GM12801 (cell line): Measurements from ENCODE around the gene CAPRIN1.

Source experiments
- TF ChIP-seq, protein P1 (sequence below): IDR thresholded peaks from one replicate; pipeline ENCODE4 v1.5.1; 2011; ENCODE audit warnings: control low read depth; ENCODE audit not compliant: insufficient read length; ENCODE audit errors: extremely low read depth

CAPRIN1 gene

DNA sequence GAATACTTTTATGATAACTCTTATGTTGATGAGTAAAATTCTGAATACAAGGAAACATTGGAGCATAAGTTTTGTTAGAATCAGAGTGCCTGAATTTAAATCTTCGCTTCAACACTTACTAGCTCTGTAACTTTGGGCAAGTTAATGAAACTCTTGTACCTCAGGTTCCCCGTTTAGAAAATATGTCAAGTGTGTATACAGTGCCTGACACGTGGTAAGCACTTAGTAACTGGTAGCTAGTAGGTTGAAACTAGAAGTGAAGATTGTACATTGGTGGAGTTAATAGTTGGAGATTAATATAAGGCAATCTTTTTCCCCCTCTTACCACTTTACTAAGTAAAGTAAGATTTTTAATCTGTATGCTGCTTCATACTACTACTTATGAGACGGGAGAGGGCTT lies 29.1 kb downstream of the CAPRIN1 start:
- TF ChIP-seq, protein P1, sequence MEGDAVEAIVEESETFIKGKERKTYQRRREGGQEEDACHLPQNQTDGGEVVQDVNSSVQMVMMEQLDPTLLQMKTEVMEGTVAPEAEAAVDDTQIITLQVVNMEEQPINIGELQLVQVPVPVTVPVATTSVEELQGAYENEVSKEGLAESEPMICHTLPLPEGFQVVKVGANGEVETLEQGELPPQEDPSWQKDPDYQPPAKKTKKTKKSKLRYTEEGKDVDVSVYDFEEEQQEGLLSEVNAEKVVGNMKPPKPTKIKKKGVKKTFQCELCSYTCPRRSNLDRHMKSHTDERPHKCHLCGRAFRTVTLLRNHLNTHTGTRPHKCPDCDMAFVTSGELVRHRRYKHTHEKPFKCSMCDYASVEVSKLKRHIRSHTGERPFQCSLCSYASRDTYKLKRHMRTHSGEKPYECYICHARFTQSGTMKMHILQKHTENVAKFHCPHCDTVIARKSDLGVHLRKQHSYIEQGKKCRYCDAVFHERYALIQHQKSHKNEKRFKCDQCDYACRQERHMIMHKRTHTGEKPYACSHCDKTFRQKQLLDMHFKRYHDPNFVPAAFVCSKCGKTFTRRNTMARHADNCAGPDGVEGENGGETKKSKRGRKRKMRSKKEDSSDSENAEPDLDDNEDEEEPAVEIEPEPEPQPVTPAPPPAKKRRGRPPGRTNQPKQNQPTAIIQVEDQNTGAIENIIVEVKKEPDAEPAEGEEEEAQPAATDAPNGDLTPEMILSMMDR = no peak

DNA sequence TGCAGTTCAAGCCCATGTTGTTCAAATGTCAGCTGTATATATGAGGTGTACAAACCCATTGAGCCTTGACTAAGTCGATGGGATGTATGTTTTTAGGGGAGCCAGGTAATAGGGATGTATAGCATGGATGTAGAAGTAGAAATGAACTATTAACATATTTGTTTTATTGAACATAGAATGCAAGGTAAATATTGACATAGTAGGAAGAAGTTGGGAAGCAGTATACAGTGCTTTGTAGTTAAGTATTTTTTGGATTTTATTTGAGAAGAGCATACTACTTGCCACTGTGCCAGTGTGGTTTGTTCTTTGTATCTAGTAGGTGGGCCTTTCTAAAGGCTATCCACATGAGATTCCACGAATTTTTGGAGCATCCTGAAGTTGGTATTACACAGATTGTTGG lies 33.1 kb downstream of the CAPRIN1 start:
- TF ChIP-seq, protein P1 = no peak

DNA sequence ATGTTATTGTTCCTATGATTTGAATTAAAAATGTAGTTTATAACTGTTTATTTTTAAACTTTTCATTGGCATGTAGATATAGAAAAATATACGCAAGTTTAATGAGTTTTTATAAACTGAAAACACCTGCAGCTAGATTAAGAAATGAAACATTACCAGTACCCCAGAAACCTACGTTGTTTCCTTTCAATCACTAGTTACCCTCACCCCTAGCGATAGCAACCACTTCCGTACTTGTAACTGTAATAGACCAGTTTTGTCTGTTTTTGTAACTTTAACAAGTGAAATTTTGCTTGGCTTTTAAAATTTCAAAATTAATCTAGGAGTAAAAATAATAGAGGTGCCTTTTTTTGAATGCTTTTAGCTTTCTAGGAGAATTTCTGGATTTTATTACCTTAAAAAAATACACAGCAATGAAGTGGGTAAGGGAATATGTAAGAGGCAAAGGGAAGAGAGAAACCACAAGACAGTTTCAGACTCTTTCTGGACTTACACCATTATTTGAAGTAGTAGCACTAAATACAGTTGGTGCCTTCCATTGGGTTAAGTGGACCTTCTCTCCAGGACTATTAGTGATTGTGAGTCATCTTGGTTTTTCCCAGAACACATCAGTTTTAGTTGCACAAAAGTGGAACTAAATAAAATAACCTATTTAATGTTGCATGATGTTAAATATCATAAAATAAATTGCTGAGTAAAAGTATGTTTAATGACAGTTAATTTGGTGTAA lies 35.2 kb downstream of the CAPRIN1 start:
- TF ChIP-seq, protein P1 = no peak

DNA sequence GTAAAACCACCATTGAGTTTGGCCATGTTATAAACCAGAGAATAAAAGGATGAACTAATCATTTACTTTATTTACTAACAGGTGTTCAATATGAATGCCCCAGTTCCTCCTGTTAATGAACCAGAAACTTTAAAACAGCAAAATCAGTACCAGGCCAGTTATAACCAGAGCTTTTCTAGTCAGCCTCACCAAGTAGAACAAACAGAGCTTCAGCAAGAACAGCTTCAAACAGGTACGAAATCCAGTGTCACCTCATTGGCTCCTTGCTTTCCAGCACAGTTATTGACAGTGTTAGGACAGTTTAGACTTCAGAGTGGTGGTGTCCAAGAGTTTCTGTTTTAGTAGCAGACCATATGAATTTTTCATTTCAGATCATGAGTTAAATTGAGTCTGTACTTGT lies 40.3 kb downstream of the CAPRIN1 start:
- TF ChIP-seq, protein P1 = no peak

DNA sequence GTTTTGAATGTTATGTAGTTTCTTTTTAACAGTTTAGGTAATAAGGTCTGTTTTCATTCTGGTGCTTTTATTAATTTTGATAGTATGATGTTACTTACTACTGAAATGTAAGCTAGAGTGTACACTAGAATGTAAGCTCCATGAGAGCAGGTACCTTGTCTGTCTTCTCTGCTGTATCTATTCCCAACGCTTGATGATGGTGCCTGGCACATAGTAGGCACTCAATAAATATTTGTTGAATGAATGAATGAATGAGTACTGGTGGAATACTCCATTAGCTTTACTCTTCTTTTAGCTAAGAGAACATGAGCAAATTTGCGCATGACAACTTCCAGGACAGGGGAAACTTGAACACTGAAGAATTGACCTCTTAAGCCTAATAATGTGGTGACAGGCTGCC lies 47.3 kb downstream of the CAPRIN1 start:
- TF ChIP-seq, protein P1 = no peak

DNA sequence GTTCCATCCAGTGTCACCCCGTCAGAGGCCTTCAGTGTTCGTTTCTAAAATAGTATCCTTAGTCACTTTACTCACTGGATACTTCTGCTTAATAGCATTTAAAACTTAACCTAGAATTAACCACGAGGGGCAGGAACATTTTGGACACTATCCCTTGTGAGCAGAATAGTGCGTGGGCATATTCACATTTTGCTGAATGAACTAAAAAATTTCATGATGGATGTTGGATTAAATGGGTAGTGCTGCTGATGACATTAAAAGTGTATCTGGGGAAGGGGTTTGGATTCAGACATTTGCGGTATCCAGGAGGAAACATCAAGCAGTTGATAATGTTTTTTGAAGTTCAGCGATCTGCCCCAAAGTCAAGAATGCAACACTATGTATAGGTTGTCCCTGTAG lies 53.1 kb downstream of the CAPRIN1 start:
- TF ChIP-seq, protein P1 = no peak

DNA sequence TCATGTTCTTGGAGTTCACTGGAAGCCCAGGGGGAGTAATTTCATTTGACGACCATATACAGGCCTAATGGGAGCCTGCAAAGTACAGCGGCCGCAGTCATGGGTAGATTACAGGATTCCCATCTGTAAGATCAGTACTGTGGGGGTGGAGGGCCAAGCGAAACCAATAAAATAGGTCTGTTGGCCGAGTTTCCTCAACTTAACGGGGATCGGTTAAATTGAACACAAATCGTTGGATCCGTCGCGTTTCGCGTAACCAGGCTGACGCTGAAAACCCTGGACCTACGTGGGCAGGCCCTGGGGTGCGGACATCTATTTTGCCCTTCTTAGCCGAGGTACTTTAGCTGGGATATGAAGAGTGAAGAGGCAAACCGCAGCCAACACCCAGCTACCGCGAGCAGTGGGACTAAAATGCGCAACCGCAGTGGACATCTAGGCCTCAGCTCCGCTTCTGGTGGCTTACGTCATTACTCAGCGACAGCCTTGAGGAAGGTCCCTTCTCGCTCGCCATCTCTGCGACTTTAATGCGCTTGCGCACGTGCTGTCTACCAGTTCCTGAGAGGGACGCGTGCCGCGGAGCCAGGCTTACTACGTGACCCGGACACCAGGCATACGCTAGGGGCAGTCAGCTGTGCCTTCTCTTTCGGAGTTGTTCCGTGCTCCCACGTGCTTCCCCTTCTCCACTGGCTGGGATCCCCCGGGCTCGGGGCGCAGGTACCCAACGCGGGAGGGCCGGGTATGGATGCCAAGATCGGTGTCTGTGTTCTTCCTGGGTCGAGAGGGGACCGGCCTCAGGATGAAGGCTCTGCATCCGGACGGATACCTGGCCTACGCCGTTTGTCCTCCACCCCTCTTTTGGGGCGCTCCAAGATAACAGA lies 53.8 kb downstream of the CAPRIN1 start, which contains the start of gene NAT10:
Gene NAT10 (plus strand): TSS at position 551 of the 878 bp plus-strand sequence. CDS start 2,597 bp downstream, outside the sequence.
- TF ChIP-seq, protein P1 = no peak
